ENCODE data around the gene IGSF22. TPM values are rescaled to one million over a fixed set of nuclear protein-coding genes. Genes with fewer than 3 reads are reported as not detected.

The IGSF22 gene
- polyA plus RNA-seq, 1 donor from 2014 or later, result 0.68 TPM

GRCh38 chr11:18730020-18730419 lies 4.0 kb upstream of the IGSF22 start:
- Histone ChIP-seq H4K20me1 (ENCODE audit: insufficient read depth) (no peaks in the 10 kb centered on the region), H3F3A (ENCODE audit: insufficient read depth, low read length, poor library complexity, severe bottlenecking) (no peaks in the 10 kb centered on the region), H3K4me3 (ENCODE audit: low read length) (no peak overlapping the region), H3K9me2 (ENCODE audit: insufficient read depth, low read length) (no peaks in the 10 kb centered on the region), H3K36me3 (ENCODE audit: insufficient read depth, low read length) (no peaks in the 10 kb centered on the region), H3K4me2 (ENCODE audit: low read length) (no peak overlapping the region), H3K9me3 (ENCODE audit: low read length) (no peaks in the 10 kb centered on the region), H2AFZ (ENCODE audit: low read depth, low read length) (no peak overlapping the region), H3K9ac (ENCODE audit: low read length) (no peak overlapping the region), H3K79me2 (replicated peaks; ENCODE audit: insufficient read depth, low read length) (no peaks in the 10 kb centered on the region), H3K27ac (ENCODE audit: low read length) (no peak overlapping the region), H3K27me3 (ENCODE audit: insufficient read depth, low read depth, low read length) (no peaks in the 10 kb centered on the region)
- TF ChIP-seq SMC3 (conservative IDR thresholded peaks at IDR 0.05; ENCODE audit: poor library complexity) (no peak), REST (IDR thresholded peaks at IDR 0.05; ENCODE audit: borderline replicate concordance) (no peak), EP300 (conservative IDR thresholded peaks at IDR 0.05; ENCODE audit: poor library complexity, severe bottlenecking) (no peak), MXI1 (conservative IDR thresholded peaks at IDR 0.05; ENCODE audit: poor library complexity, severe bottlenecking) (no peak), TAF1 (IDR thresholded peaks at IDR 0.05; ENCODE audit: low read depth) (no peak), POLR2AphosphoS5 (IDR thresholded peaks at IDR 0.05) (no peak), EZH2 (IDR thresholded peaks at IDR 0.05; ENCODE audit: borderline replicate concordance, insufficient read depth, low read length, poor library complexity, severe bottlenecking) (no peak), RAD21 (conservative IDR thresholded peaks at IDR 0.05) (no peak)
- TF ChIP-seq, protein P1, sequence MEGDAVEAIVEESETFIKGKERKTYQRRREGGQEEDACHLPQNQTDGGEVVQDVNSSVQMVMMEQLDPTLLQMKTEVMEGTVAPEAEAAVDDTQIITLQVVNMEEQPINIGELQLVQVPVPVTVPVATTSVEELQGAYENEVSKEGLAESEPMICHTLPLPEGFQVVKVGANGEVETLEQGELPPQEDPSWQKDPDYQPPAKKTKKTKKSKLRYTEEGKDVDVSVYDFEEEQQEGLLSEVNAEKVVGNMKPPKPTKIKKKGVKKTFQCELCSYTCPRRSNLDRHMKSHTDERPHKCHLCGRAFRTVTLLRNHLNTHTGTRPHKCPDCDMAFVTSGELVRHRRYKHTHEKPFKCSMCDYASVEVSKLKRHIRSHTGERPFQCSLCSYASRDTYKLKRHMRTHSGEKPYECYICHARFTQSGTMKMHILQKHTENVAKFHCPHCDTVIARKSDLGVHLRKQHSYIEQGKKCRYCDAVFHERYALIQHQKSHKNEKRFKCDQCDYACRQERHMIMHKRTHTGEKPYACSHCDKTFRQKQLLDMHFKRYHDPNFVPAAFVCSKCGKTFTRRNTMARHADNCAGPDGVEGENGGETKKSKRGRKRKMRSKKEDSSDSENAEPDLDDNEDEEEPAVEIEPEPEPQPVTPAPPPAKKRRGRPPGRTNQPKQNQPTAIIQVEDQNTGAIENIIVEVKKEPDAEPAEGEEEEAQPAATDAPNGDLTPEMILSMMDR (IDR thresholded peaks at IDR 0.05; ENCODE audit: poor library complexity, severe bottlenecking), result no peak

DNA sequence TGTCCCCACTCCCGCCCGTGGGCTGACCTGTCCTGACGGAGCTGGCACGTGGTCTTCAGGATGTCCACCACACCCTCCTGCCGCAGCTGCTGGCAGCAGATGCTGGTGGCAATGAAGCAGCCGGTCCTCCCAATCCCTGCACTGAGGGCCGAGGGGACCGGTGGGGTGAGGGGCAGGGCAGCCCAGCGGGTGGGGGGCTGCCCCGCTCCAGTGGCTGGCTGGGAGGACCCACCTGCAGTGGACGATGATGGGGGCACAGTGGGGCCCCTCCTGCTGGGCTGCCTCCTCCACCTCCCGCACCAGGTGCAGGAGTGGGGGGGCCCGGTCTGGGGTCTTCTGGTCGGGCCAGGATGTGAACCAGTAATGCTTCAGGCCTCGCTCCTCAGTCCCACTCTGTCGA lies 3.4 kb upstream of the IGSF22 start:
- Histone ChIP-seq H3K27ac (ENCODE audit: low read length) (no peak overlapping the region), H3K9me3 (ENCODE audit: low read length) (no peaks in the 10 kb centered on the region), H3K36me3 (ENCODE audit: insufficient read depth, low read length) (no peaks in the 10 kb centered on the region), H3K4me2 (ENCODE audit: low read length) (no peak overlapping the region), H3K9me2 (ENCODE audit: insufficient read depth, low read length) (no peaks in the 10 kb centered on the region), H3F3A (ENCODE audit: insufficient read depth, low read length, poor library complexity, severe bottlenecking) (no peaks in the 10 kb centered on the region), H3K79me2 (replicated peaks; ENCODE audit: insufficient read depth, low read length) (no peaks in the 10 kb centered on the region), H3K4me3 (ENCODE audit: low read length) (no peak overlapping the region), H2AFZ (ENCODE audit: low read depth, low read length) (no peak overlapping the region), H4K20me1 (ENCODE audit: insufficient read depth) (no peaks in the 10 kb centered on the region), H3K27me3 (ENCODE audit: insufficient read depth, low read depth, low read length) (no peaks in the 10 kb centered on the region), H3K9ac (ENCODE audit: low read length) (no peak overlapping the region)
- TF ChIP-seq POLR2AphosphoS5 (IDR thresholded peaks at IDR 0.05), result no peak
- TF ChIP-seq EZH2 (IDR thresholded peaks at IDR 0.05; ENCODE audit: borderline replicate concordance, insufficient read depth, low read length, poor library complexity, severe bottlenecking), result no peak
- TF ChIP-seq REST (IDR thresholded peaks at IDR 0.05; ENCODE audit: borderline replicate concordance), result no peak
